Astrocyte (in vitro differentiated cells and primary cell): ENCODE data around the gene PDE6D. TPM values are rescaled to one million over a fixed set of nuclear protein-coding genes. Genes with fewer than 3 reads are reported as not detected.

ENCODE experiments used
- DNase-seq: peaks from one replicate; pipeline ENCODE4 v3.0.0-alpha.2; 2010; ENCODE audit warnings: low read depth
- FAIRE-seq: peaks from 2 replicates; lab custom pipeline; 2011; peaks lifted over from hg19 to GRCh38; lab: Jason Lieb, UNC
- H2AFZ ChIP-seq: 2 replicates; pipeline ENCODE4 v1.6.0; 2012; ENCODE audit warnings: low read depth, low read length, inconsistent platforms
- H3K27ac ChIP-seq: 2 replicates; pipeline ENCODE4 v1.5.1; 2011; ENCODE audit warnings: low read depth, low read length, inconsistent platforms
- H3K27me3 ChIP-seq: 2 replicates; pipeline ENCODE4 v1.6.0; 2011; ENCODE audit warnings: low read length, inconsistent platforms; ENCODE audit not compliant: insufficient read depth
- H3K36me3 ChIP-seq: 2 replicates; pipeline ENCODE4 v1.5.1; 2011; ENCODE audit warnings: low read length, inconsistent platforms; ENCODE audit not compliant: insufficient read depth
- H3K4me1 ChIP-seq: 2 replicates; pipeline ENCODE4 v1.5.1; 2011; ENCODE audit warnings: low read length, inconsistent platforms; ENCODE audit not compliant: insufficient read depth
- H3K4me2 ChIP-seq: 2 replicates; pipeline ENCODE4 v1.6.0; 2012; ENCODE audit warnings: low read length, inconsistent platforms
- H3K4me3 ChIP-seq: 2 replicates; pipeline ENCODE4 v1.5.1; 2011; ENCODE audit warnings: low read depth, mild to moderate bottlenecking, low read length, inconsistent platforms; ENCODE audit not compliant: insufficient read depth
- H3K79me2 ChIP-seq: 2 replicates; pipeline ENCODE4 v1.6.0; 2012; ENCODE audit warnings: mild to moderate bottlenecking, low read length, inconsistent platforms; ENCODE audit not compliant: insufficient read depth
- H3K9ac ChIP-seq: 2 replicates; pipeline ENCODE4 v1.6.0; 2012; ENCODE audit warnings: mild to moderate bottlenecking, low read length, inconsistent platforms
- H3K9me3 ChIP-seq: 2 replicates; pipeline ENCODE4 v1.5.1; 2012; ENCODE audit warnings: low read depth, mild to moderate bottlenecking, low read length, inconsistent platforms; ENCODE audit not compliant: insufficient read depth
- H4K20me1 ChIP-seq: 2 replicates; pipeline ENCODE4 v1.6.0; 2012; ENCODE audit warnings: low read length, inconsistent platforms; ENCODE audit not compliant: insufficient read depth
- H3K27ac Mint-ChIP-seq: one replicate; pipeline ENCODE4 v1.8.0; 2021; ENCODE audit warnings: mild to moderate bottlenecking, mixed read lengths; ENCODE audit not compliant: unreplicated experiment
- H3K27me3 Mint-ChIP-seq: one replicate; pipeline ENCODE4 v1.8.0; 2021; ENCODE audit warnings: low read depth, mixed read lengths; ENCODE audit not compliant: unreplicated experiment
- H3K36me3 Mint-ChIP-seq: one replicate; pipeline ENCODE4 v1.8.0; 2021; ENCODE audit warnings: low read depth, mixed read lengths; ENCODE audit not compliant: unreplicated experiment
- H3K4me1 Mint-ChIP-seq: one replicate; pipeline ENCODE4 v1.8.0; 2021; ENCODE audit warnings: low read depth, mixed read lengths; ENCODE audit not compliant: unreplicated experiment
- H3K4me3 Mint-ChIP-seq: one replicate; pipeline ENCODE4 v1.8.0; 2021; ENCODE audit warnings: mild to moderate bottlenecking, moderate library complexity, mixed read lengths; ENCODE audit not compliant: unreplicated experiment
- H3K9me3 Mint-ChIP-seq: one replicate; pipeline ENCODE4 v1.8.0; 2021; ENCODE audit warnings: mild to moderate bottlenecking, mixed read lengths; ENCODE audit not compliant: unreplicated experiment
- CTCF ChIP-seq: IDR thresholded peaks from 2 replicates; pipeline ENCODE4 v1.5.1; 2011; ENCODE audit warnings: low read depth, mild to moderate bottlenecking, inconsistent platforms, low read length, moderate library complexity; ENCODE audit not compliant: insufficient read depth
- EZH2 ChIP-seq: IDR thresholded peaks from 2 replicates; pipeline ENCODE4 v1.6.1; 2012; ENCODE audit warnings: mild to moderate bottlenecking, low read length, inconsistent platforms; ENCODE audit not compliant: insufficient read depth
- total RNA-seq: library from RNA; stranded (reverse); gene quantifications from 2 replicates; pipeline ENCODE4 v1.2.1, GENCODE V29; 2021

PDE6D gene
- total RNA-seq, 1 donor from 2014 or later = 19.0 TPM

DNA sequence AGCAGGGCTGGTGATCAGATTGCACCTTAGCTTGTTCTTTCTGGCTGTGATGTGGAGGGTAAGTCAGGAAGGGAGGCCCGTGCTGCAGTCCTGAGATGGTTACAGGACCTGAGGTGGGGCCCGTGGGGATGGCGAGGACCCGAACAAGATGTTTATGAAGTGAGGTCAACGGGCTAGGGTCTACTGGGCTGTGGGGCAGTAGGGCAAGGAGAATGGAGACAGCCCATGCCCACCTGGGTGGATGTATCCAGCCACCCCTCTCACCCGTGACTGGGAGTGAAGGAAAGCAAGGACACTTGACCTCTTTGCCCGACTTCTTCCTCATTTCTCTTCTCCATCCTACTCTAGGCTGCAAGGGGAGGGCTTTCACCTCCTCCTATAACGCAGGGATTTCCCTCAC, 54.8 kb downstream of the PDE6D start:
- DNase-seq (no peak), FAIRE-seq (no peak)
- no peaks in the 10 kb centered on the region for H4K20me1 ChIP-seq
- no peak overlapping the region for H3K4me2 ChIP-seq
- H3K27ac ChIP-seq = no peak overlapping the region
- Mint-ChIP-seq H3K27me3 (peaks cover 3% of the 10 kb centered on the region), H3K4me3 (no peak overlapping the region), H3K36me3 (peaks cover 4% of the 10 kb centered on the region), H3K4me1 (no peaks in the 10 kb centered on the region), H3K9me3 (no peaks in the 10 kb centered on the region), H3K27ac (no peak overlapping the region)
- H3K36me3 ChIP-seq = no peaks in the 10 kb centered on the region
- H3K9ac ChIP-seq = no peak overlapping the region
- TF ChIP-seq CTCF (no peak), EZH2 (no peak)
- H3K4me3 ChIP-seq = no peak overlapping the region
- no peaks in the 10 kb centered on the region for H3K4me1 ChIP-seq
- no peaks in the 10 kb centered on the region for H3K9me3 ChIP-seq
- no peaks in the 10 kb centered on the region for H3K27me3 ChIP-seq
- H3K79me2 ChIP-seq = no peaks in the 10 kb centered on the region
- no peak overlapping the region for H2AFZ ChIP-seq

DNA sequence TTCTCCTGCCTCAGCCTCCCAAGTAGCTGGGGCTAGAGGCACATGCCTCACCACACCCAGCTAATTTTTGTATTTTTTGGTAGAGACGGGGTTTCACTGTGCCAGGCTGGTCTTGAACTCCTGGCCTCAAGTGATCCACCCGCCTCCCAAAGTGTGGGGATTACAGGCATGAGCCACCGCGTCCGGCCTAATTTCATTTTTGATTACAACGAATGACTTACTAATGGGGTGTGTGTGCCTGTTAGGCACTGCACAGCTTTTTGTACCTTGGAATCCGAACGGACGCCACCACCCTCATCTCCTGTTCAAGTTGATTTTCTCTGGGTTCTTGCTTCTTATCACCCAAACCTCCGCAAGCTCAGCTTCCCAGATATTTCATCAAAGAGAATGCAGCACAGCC, 55.6 kb downstream of the PDE6D start:
- Mint-ChIP-seq H3K9me3 (no peaks in the 10 kb centered on the region), H3K36me3 (peaks cover 2% of the 10 kb centered on the region), H3K4me1 (no peaks in the 10 kb centered on the region), H3K4me3 (no peak overlapping the region), H3K27ac (no peak overlapping the region), H3K27me3 (peaks cover 3% of the 10 kb centered on the region)
- H3K4me2 ChIP-seq = no peak overlapping the region
- H3K9ac ChIP-seq = no peak overlapping the region
- H4K20me1 ChIP-seq = no peaks in the 10 kb centered on the region
- FAIRE-seq (no peak), DNase-seq (no peak)
- H3K79me2 ChIP-seq = no peaks in the 10 kb centered on the region
- H3K36me3 ChIP-seq = no peaks in the 10 kb centered on the region
- no peak overlapping the region for H3K27ac ChIP-seq
- H3K9me3 ChIP-seq = no peaks in the 10 kb centered on the region
- no peak overlapping the region for H2AFZ ChIP-seq
- H3K27me3 ChIP-seq = no peaks in the 10 kb centered on the region
- H3K4me1 ChIP-seq = no peaks in the 10 kb centered on the region
- TF ChIP-seq EZH2 (no peak), CTCF (no peak)
- no peak overlapping the region for H3K4me3 ChIP-seq

DNA sequence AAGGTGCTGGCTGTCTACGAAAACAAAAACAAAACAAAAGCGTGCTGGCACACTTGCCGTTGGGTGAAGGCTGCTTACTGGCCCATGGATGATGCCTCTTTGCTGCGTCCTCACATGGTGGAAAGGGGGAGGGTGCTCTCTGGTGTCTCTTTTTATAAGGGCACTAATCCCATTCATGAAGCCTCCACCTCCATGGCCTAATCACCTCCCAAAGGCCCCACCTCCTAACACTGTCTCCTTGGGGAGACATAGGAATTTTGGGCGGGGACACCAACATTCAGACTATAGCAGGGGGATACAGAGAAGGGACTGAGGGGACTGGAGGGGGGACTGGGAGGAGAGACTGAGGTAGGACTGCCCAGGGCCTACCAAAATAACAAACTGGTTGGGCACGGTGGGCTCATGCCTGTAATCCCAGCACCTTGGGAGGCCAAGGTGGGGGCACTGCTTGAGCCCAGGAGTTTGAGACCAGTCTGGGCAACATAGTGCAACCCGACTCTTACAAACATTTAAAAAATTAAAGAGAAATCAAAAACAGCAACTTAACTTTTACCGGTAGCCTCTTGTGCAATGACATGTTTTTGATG, 58.3 kb downstream of the PDE6D start:
- H3K4me1 ChIP-seq = peaks cover 3% of the 10 kb centered on the region
- H3K27ac ChIP-seq = no peak overlapping the region
- Mint-ChIP-seq H3K27me3 (peaks cover 3% of the 10 kb centered on the region), H3K4me3 (no peak overlapping the region), H3K9me3 (no peaks in the 10 kb centered on the region), H3K27ac (no peak overlapping the region), H3K4me1 (peaks cover 2% of the 10 kb centered on the region), H3K36me3 (peaks cover 2% of the 10 kb centered on the region)
- no peaks in the 10 kb centered on the region for H3K79me2 ChIP-seq
- H3K4me3 ChIP-seq = no peak overlapping the region
- H3K9ac ChIP-seq = no peak overlapping the region
- H3K27me3 ChIP-seq = no peaks in the 10 kb centered on the region
- TF ChIP-seq CTCF (no peak), EZH2 (no peak)
- H3K36me3 ChIP-seq = no peaks in the 10 kb centered on the region
- no peak overlapping the region for H3K4me2 ChIP-seq
- H4K20me1 ChIP-seq = no peaks in the 10 kb centered on the region
- H3K9me3 ChIP-seq = no peaks in the 10 kb centered on the region
- no peak for FAIRE-seq
- no peak for DNase-seq
- no peak overlapping the region for H2AFZ ChIP-seq
